ENCODE data around the gene ZGLP1. TPM values are rescaled to one million over a fixed set of nuclear protein-coding genes. Genes with fewer than 3 reads are reported as not detected.

Gene ZGLP1
- total and polyA plus RNA-seq, 2 of the 13 experiments (the other 11 are each of a cell fraction or from before 2014, with no cell fraction given) = 2.4 to 3.0 TPM

- peak; percentile 60 for TF ChIP-seq RERE (CRISPR knock-in tag; IDR thresholded peaks at IDR 0.05; ENCODE audit: low read depth)
- no peak for TF ChIP-seq ZNF646 (CRISPR knock-in tag; IDR thresholded peaks at IDR 0.05)
- TF ChIP-seq ZNF530 (CRISPR knock-in tag; IDR thresholded peaks at IDR 0.05; ENCODE audit: low read depth) = no peak
- TF ChIP-seq BORCS8-MEF2B (CRISPR knock-in tag; IDR thresholded peaks at IDR 0.05) = peak; percentile 73; the same call in 1 of the 2 replicates
- TF ChIP-seq ZBTB7A (CRISPR knock-in tag; IDR thresholded peaks at IDR 0.05) = peak; percentile 85
- TF ChIP-seq ZBTB4 (CRISPR knock-in tag; IDR thresholded peaks at IDR 0.05; ENCODE audit: borderline replicate concordance) = no peak
- TF ChIP-seq ERF (CRISPR knock-in tag; IDR thresholded peaks at IDR 0.05) = peak; percentile 84
- peak; percentile 80; the same call in 1 of the 2 replicates for TF ChIP-seq HNRNPL (IDR thresholded peaks at IDR 0.05; ENCODE audit: low read depth, low read length)
- TF ChIP-seq PRPF4 (IDR thresholded peaks at IDR 0.05; ENCODE audit: low read depth, low read length, poor library complexity, severe bottlenecking) = no peak
- TF ChIP-seq ELF4 (CRISPR knock-in tag; IDR thresholded peaks at IDR 0.05; ENCODE audit: borderline replicate concordance) = peak; percentile 95
These were observed 38.8 kb downstream of the ZGLP1 start, which contains the start of gene ICAM1 (continued) for GRCh38 chr19:10270616-10271394.

Measured in HepG2 (cell line).